K562 (cell line): Measurements from ENCODE around the gene NEDD8. TPM values are rescaled to one million over a fixed set of nuclear protein-coding genes. Genes with fewer than 3 reads are reported as not detected.

Source experiments
- ATAC-seq: fragments of 200-7000 bp; cut with Tn5 transposase; 3 replicates; pipeline ENCODE4 v1.9.1; 2020; ENCODE audit warnings: moderate library complexity
- BruUV-seq: library from RNA; stranded (reverse); fragments of 400-500 nt; replicated peaks from 2 replicates; lab custom pipeline; 2021; lab: Mats Ljungman, UMichigan
- CTCF ChIA-PET: fragments of 300-600 bp; formaldehyde crosslinking; extraction: SDS; loops from one replicate; lab custom pipeline; 2021; ENCODE audit warnings: low intra/inter-chr PET ratio; lab: Yijun Ruan, JAX
- POLR2A ChIA-PET: fragments of 300-600, 350-650 bp; sonication (Branson Sonifier 250); formaldehyde crosslinking; extraction: SDS; loops from one replicate; lab custom pipeline; 2021; ENCODE audit warnings: antibody characterized with exemption, inconsistent platforms; lab: Yijun Ruan, JAX
- DNase-seq, 4 experiments: peaks; one replicate each; pipeline versions ENCODE4 v3.0.0 to v3.0.0-alpha.2; 2011 to 2018; ENCODE audit warnings: low spot score in 3 of 4, mixed read lengths in 3 of 4; ENCODE audit errors: extremely low read depth in 1 of 4
- FAIRE-seq: peaks from 2 replicates; lab custom pipeline; 2011; peaks lifted over from hg19 to GRCh38; lab: Jason Lieb, UNC
- H2AFZ ChIP-seq: 2 replicates; pipeline ENCODE4 v1.6.0; 2011; ENCODE audit warnings: low read depth, low read length, control low read depth, inconsistent platforms
- H3K27ac ChIP-seq: fragments of 200-600 bp; 3 replicates; pipeline ENCODE4 v1.8.0; 2011; ENCODE audit warnings: low read depth, mild to moderate bottlenecking, control low read depth, inconsistent platforms, low read length, moderate library complexity, mixed read lengths; ENCODE audit errors: extremely low read depth
- H3K27me3 ChIP-seq, 2 experiments: fragments of 300-600 bp in 1 of 2; 2 replicates in 1 of 2; 3 replicates in 1 of 2; pipeline versions ENCODE4 v1.6.0 to v1.8.0; 2011; ENCODE audit warnings: inconsistent platforms in 2 of 2, low read length in 2 of 2, mild to moderate bottlenecking in 1 of 2, mixed read lengths in 1 of 2, moderate library complexity in 1 of 2; ENCODE audit not compliant: control insufficient read depth in 2 of 2, insufficient read depth in 2 of 2
- H3K36me3 ChIP-seq: fragments of 300-600 bp; 3 replicates; pipeline ENCODE4 v1.8.0; 2011; ENCODE audit warnings: mild to moderate bottlenecking, low read length, inconsistent platforms; ENCODE audit not compliant: control insufficient read depth, insufficient read depth
- H3K4me1 ChIP-seq, 2 experiments: fragments of 200-600 bp in 1 of 2; replicated peaks in 1 of 2; 2 replicates in 1 of 2; 3 replicates in 1 of 2; pipeline versions ENCODE4 v1.5.1 to v1.8.0; 2011; ENCODE audit warnings: inconsistent platforms in 2 of 2, low read length in 2 of 2, mild to moderate bottlenecking in 1 of 2, mixed read lengths in 1 of 2, moderate library complexity in 1 of 2; ENCODE audit not compliant: control insufficient read depth in 2 of 2, insufficient read depth in 2 of 2
- H3K4me2 ChIP-seq: 2 replicates; pipeline ENCODE4 v1.6.1; 2011; ENCODE audit warnings: low read length, control low read depth, inconsistent platforms, mixed read lengths; ENCODE audit not compliant: insufficient read depth
- H3K4me3 ChIP-seq: fragments of 200-600 bp; sonication (generic), shearing (Covaris generic); 2 replicates; pipeline ENCODE4 v1.5.1; 2016; ENCODE audit warnings: control low read depth, inconsistent platforms
- H3K79me2 ChIP-seq: fragments of 200-600 bp; 3 replicates; pipeline ENCODE4 v1.8.0; 2011; ENCODE audit warnings: low read length, inconsistent platforms; ENCODE audit not compliant: control insufficient read depth, insufficient read depth
- H3K9ac ChIP-seq, 2 experiments: 2 replicates each; pipeline versions ENCODE4 v1.6.0 to v1.6.1; 2011; ENCODE audit warnings: low read depth in 2 of 2, low read length in 2 of 2, control low read depth in 1 of 2, inconsistent platforms in 1 of 2, mild to moderate bottlenecking in 1 of 2, mixed read lengths in 1 of 2; ENCODE audit not compliant: insufficient read depth in 1 of 2
- H3K9me1 ChIP-seq: one replicate; pipeline ENCODE4 v1.6.0; 2011; ENCODE audit warnings: inconsistent platforms, mild to moderate bottlenecking, low read length, moderate library complexity; ENCODE audit not compliant: control insufficient read depth, insufficient read depth
- H3K9me3 ChIP-seq: replicated peaks from 2 replicates; pipeline ENCODE4 v1.5.1; 2011; ENCODE audit warnings: low read depth, low read length, inconsistent platforms; ENCODE audit not compliant: control insufficient read depth, insufficient read depth
- H4K20me1 ChIP-seq: replicated peaks from 2 replicates; pipeline ENCODE4 v1.6.1; 2011; ENCODE audit warnings: low read length, inconsistent platforms, mixed read lengths; ENCODE audit not compliant: control insufficient read depth, insufficient read depth
- BRD9 ChIP-seq: fragments of 450-650 bp; IDR thresholded peaks from 2 replicates; pipeline ENCODE4 v1.6.1; 2018; ENCODE audit warnings: low read depth; ENCODE audit not compliant: partially characterized antibody
- ETV6 ChIP-seq, 3 experiments: fragments of 150-350 bp in 1 of 3; sonication (generic) in 1 of 3; formaldehyde crosslinking in 1 of 3; IDR thresholded peaks; 2 replicates each; pipeline versions ENCODE4 v1.6.1 to v1.8.0; 2014 to 2022; ENCODE audit warnings: borderline replicate concordance in 2 of 3, low read depth in 2 of 3, antibody characterized with exemption in 1 of 3, low read length in 1 of 3, mild to moderate bottlenecking in 1 of 3, missing genetic modification reagents in 1 of 3
- GABPA ChIP-seq: fragments of 200-800 bp; sonication (Bioruptor generic); conservative IDR thresholded peaks from 2 replicates; pipeline ENCODE4 v1.6.1; 2016; ENCODE audit warnings: low read depth, missing genetic modification characterization, missing compliant biosample characterization
- HLTF ChIP-seq: fragments of 450-650 bp; IDR thresholded peaks from 2 replicates; pipeline ENCODE4 v1.6.1; 2016
- IRF2 ChIP-seq: sonication (generic); formaldehyde crosslinking; IDR thresholded peaks from 2 replicates; pipeline ENCODE4 v1.8.1; 2022; ENCODE audit warnings: mild to moderate bottlenecking, missing genetic modification reagents
- POU5F1 ChIP-seq: fragments of 150-350 bp; IDR thresholded peaks from 2 replicates; pipeline ENCODE4 v1.6.1; 2014; ENCODE audit warnings: borderline replicate concordance, low read length, low read depth, mild to moderate bottlenecking; ENCODE audit not compliant: partially characterized antibody
- SLC30A9 ChIP-seq: fragments of 250-450 bp; sonication (Bioruptor Pico); IDR thresholded peaks from 2 replicates; pipeline ENCODE4 v1.8.0; 2022; ENCODE audit warnings: mild to moderate bottlenecking, moderate library complexity
- XRCC5 ChIP-seq: fragments of 200-400 bp; formaldehyde crosslinking; IDR thresholded peaks from 2 replicates; pipeline ENCODE4 v1.6.1; 2017; ENCODE audit warnings: low read depth, mild to moderate bottlenecking, low read length
- ZFP1 ChIP-seq: fragments of 450-650 bp; formaldehyde crosslinking; IDR thresholded peaks from 2 replicates; pipeline ENCODE4 v1.4.0; 2020; ENCODE audit warnings: mild to moderate bottlenecking, mixed read lengths
- ZNF79 ChIP-seq: fragments of 250-450 bp; sonication (Bioruptor Pico); IDR thresholded peaks from 2 replicates; pipeline ENCODE4 v1.4.0; 2020; ENCODE audit warnings: low read depth, mild to moderate bottlenecking, moderate library complexity
- ZSCAN29 ChIP-seq: fragments of 450-650 bp; IDR thresholded peaks from 2 replicates; pipeline ENCODE4 v1.6.1; 2017
- WGBS: fragments of 100-300 bp; shearing (Covaris generic); methylation state at CpG from one replicate; pipeline ENCODE4 v1.1.6; 2016; ENCODE audit warnings: low coverage, mixed read lengths; ENCODE audit not compliant: insufficient coverage; ENCODE audit errors: missing lambda C conversion rate; 5-methylcytosine and 5-hydroxymethylcytosine counted together
- in situ Hi-C: fragments of 300-500 bp; cut with MboI; formaldehyde crosslinking; loops from 4 replicates; pipeline ENCODE4 v1.15.0; 2018; ENCODE audit warnings: inconsistent platforms, mixed read lengths
- intact Hi-C: fragments of 100-400 bp; cut with micrococcal nuclease; formaldehyde crosslinking; loops from 2 replicates; pipeline ENCODE4 v1.14.2; 2022
- polyA plus RNA-seq, 8 experiments: library from polyadenylated mRNA; depleted of rRNA in 4 of 8; stranded (reverse) in 5 of 8; unstranded in 3 of 8; fragments of >200 nt; fragmentation: Nextera tagmentation in 2 of 8; fragmentation: Illumina TruSeq in 1 of 8; extraction: Ambion mirVana in 2 of 8; extraction: Trizol in 1 of 8; gene quantifications; 2 replicates each; pipeline versions ENCODE4 v1.2.1 to v1.2.3, GENCODE V29; 2011 to 2014; ENCODE audit warnings: inconsistent platforms in 1 of 8, missing spikeins in 1 of 8
- total RNA-seq, 7 experiments: library from RNA; depleted of rRNA in 6 of 7; stranded (reverse); fragments of >200 nt in 6 of 7; fragmentation: Illumina TruSeq in 2 of 7; extraction: Trizol in 2 of 7; gene quantifications; 2 replicates each; pipeline versions ENCODE4 v1.2.1 to v1.2.3, GENCODE V29; 2011 to 2021; ENCODE audit warnings: low replicate concordance in 1 of 7
- TF ChIP-seq, protein P1 (sequence below), 2 experiments: fragments of 450-650 bp in 1 of 2; IDR thresholded peaks; 2 replicates each; pipeline ENCODE4 v1.6.1; 2011 to 2017; ENCODE audit warnings: low read depth in 2 of 2, antibody characterized with exemption in 1 of 2, borderline replicate concordance in 1 of 2, low read length in 1 of 2, mild to moderate bottlenecking in 1 of 2, mixed read lengths in 1 of 2; ENCODE audit not compliant: control insufficient read depth in 1 of 2

Gene NEDD8
- total and polyA plus RNA-seq, 9 of the 15 experiments (the other 6 are each of a cell fraction or from before 2014, with no cell fraction given): 142 to 691 (median 260) TPM

DNA sequence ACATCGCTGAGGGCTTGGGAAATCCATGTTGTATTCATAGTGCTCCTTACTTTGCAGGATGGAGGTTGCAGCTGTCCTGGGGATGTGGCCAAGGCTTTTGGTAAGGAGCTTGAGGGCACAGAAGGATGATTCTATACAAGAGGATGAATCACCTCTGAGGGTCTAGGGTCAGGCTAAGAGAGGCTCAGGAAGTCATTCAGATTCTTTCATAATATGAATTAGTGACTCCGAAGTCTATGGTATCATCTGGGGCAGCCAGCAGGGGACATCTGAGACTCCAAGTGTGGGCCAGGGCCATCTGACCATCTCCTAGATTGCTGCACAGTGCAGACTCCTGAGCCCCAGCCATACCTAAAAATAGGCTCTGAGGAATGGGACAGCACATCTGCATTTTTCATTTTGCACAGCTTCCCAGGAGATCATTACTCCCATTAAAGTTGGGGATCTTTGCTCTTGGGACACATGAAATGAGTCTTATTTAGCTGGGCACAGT, 5.3 kb upstream of the NEDD8 start:
- H3K36me3 ChIP-seq: peaks cover 66% of the 10 kb centered on the region
- peaks cover 24% of the 10 kb centered on the region for H3K79me2 ChIP-seq

DNA sequence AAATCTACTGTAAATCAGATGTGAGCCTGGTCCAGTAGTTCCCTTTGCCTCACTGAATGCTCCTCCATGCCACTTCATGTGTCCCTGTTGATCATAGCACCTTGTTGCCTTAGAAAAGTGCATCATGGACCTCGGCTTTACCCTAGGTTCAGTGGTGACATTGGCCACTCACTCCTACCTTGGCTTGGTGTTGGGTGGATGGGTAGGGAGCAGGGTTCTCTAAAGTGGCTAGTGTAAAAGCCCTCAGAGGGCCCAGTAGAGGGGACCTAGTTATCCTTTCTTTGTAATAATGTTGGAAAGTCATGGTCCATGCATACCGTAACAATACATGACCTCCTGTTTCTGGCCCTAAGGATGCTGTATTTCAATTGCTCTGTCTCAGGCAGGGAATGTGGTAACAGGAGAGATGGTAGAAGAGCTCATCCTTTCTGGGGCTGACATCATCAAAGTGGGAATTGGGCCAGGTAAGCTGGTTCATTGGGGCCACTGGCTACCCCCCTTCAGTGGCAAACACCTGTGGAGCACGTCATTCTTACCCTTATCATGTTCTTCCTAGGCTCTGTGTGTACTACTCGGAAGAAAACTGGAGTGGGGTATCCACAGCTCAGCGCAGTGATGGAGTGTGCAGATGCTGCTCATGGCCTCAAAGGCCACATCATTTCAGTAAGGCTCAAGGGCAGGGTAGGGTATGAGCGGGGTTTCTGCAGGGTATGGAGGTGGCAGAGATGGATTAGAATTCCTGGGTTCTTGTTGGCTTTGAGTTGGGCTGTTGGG, 4.7 kb upstream of the NEDD8 start:
- H3K79me2 ChIP-seq: peaks cover 24% of the 10 kb centered on the region
- POLR2A ChIA-PET: no interaction called here

More for the DNA sequence above, 5.3 kb upstream of the NEDD8 start:
- Histone ChIP-seq H3K27me3 (no peaks in the 10 kb centered on the region), H3K9me1 (no peaks in the 10 kb centered on the region), H4K20me1 (no peaks in the 10 kb centered on the region; the same call in 1 of the 2 replicates), H3K4me3 (no peak overlapping the region), H3K4me2 (no peak overlapping the region)
- CTCF ChIA-PET: no interaction called here
- POLR2A ChIA-PET: no interaction called here
- no peak for DNase-seq
- intact Hi-C loops: no loop called here
- TF ChIP-seq HLTF (no peak), SLC30A9 (CRISPR knock-in tag) (no peak), POU5F1 (no peak), ZFP1 (CRISPR knock-in tag) (no peak), ETV6 (IDR thresholded peaks at IDR 0.05; ENCODE audit: borderline replicate concordance in 1 of 2, low read depth in 2 of 2, low read length in 1 of 2) (no peak), ETV6 (CRISPR knock-in tag; IDR thresholded peaks at IDR 0.05; ENCODE audit: borderline replicate concordance) (no peak)
- TF ChIP-seq, all 486 proteins: peak for 0
- ATAC-seq: no peak
- Histone ChIP-seq H3K27ac (no peak overlapping the region), H2AFZ (no peak overlapping the region), H3K4me1 (peaks cover 12 to 19% of the 10 kb centered on the region in 2 experiments), H3K9ac (no peak overlapping the region), H3K9me3 (no peaks in the 10 kb centered on the region)
- in situ Hi-C loops: no loop called here
- no peak for FAIRE-seq
- 95% methylated on average over 2 of the region's 2 CpGs for WGBS
- no TSS peak for BruUV-seq

More for the DNA sequence above, 4.7 kb upstream of the NEDD8 start:
- H3K9me1 ChIP-seq: no peaks in the 10 kb centered on the region
- H2AFZ ChIP-seq: no peak overlapping the region
- no peak overlapping the region for H3K4me2 ChIP-seq
- WGBS: 85% methylated on average over 6 of the region's 6 CpGs
- CTCF ChIA-PET: no interaction called here
- FAIRE-seq (no peak), ATAC-seq (no peak), DNase-seq (no peak)
- H3K9me3 ChIP-seq: no peaks in the 10 kb centered on the region
- peaks cover 6 to 19% of the 10 kb centered on the region in 2 experiments for H3K4me1 ChIP-seq
- in situ Hi-C loops: no loop called here
- no peak overlapping the region for H3K4me3 ChIP-seq
- intact Hi-C loops: no loop called here
- TF ChIP-seq GABPA (no peak), ZNF79 (no peak), XRCC5 (no peak), ZSCAN29 (no peak), BRD9 (no peak), IRF2 (CRISPR knock-in tag) (no peak)
- TF ChIP-seq, protein P1, sequence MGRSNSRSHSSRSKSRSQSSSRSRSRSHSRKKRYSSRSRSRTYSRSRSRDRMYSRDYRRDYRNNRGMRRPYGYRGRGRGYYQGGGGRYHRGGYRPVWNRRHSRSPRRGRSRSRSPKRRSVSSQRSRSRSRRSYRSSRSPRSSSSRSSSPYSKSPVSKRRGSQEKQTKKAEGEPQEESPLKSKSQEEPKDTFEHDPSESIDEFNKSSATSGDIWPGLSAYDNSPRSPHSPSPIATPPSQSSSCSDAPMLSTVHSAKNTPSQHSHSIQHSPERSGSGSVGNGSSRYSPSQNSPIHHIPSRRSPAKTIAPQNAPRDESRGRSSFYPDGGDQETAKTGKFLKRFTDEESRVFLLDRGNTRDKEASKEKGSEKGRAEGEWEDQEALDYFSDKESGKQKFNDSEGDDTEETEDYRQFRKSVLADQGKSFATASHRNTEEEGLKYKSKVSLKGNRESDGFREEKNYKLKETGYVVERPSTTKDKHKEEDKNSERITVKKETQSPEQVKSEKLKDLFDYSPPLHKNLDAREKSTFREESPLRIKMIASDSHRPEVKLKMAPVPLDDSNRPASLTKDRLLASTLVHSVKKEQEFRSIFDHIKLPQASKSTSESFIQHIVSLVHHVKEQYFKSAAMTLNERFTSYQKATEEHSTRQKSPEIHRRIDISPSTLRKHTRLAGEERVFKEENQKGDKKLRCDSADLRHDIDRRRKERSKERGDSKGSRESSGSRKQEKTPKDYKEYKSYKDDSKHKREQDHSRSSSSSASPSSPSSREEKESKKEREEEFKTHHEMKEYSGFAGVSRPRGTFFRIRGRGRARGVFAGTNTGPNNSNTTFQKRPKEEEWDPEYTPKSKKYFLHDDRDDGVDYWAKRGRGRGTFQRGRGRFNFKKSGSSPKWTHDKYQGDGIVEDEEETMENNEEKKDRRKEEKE (IDR thresholded peaks at IDR 0.05; ENCODE audit: borderline replicate concordance in 1 of 2, control insufficient read depth in 1 of 2, low read depth in 2 of 2, low read length in 1 of 2): no peak
- H3K9ac ChIP-seq: no peak overlapping the region
- peaks cover 66% of the 10 kb centered on the region for H3K36me3 ChIP-seq
- no peak overlapping the region for H3K27ac ChIP-seq
- H4K20me1 ChIP-seq: no peaks in the 10 kb centered on the region; the same call in 1 of the 2 replicates
- no peaks in the 10 kb centered on the region for H3K27me3 ChIP-seq
- no TSS peak for BruUV-seq
